ENCODE results near the gene MVB12B.

Gene MVB12B

DNA sequence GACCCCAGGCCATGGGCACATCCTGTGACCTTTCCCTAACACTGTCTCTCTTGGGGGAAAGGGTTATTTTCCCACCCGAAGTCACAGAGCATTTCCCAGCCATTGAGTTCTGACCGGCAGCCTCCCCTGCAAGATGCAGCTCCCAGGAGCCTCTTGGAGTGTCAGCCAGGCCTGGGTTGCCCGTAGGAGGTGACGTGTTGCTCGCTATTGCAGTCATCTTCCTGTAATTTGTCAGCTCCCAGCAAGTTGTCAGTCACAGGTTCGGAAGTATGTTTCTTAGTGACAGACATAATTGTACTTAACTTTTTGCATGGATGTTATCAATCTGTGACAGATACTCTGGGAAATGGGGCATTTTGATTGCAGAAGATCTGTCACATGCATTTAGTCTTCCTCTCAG, 74.5 kb downstream of the MVB12B start:
- H3K4me3 ChIP-seq (ENCODE audit: low read depth, low read length), result no peak overlapping the region
- no peak overlapping the region for H2BK5ac ChIP-seq (ENCODE audit: low read depth, low read length, poor library complexity)
- H2BK12ac ChIP-seq (ENCODE audit: low read length), result no peak overlapping the region
- no CpG with 5 or more reads among the region's 6 CpGs for WGBS (ENCODE audit: extremely low coverage, insufficient coverage, insufficient read length)
- no peak overlapping the region for H2AK5ac ChIP-seq (ENCODE audit: low read length)
- no peak overlapping the region for H3K27ac ChIP-seq (ENCODE audit: low read depth, low read length)
- no peaks in the 10 kb centered on the region for H3K4me1 ChIP-seq (ENCODE audit: control insufficient read depth in 1 of 2, insufficient read depth in 2 of 2, low read length in 2 of 2)
- no peaks in the 10 kb centered on the region for H3K79me2 ChIP-seq (ENCODE audit: control insufficient read depth, insufficient read depth, low read length, poor library complexity)
- H2AFZ ChIP-seq (ENCODE audit: insufficient read depth, low read length, poor library complexity), result no peak overlapping the region
- no peak overlapping the region for H4K91ac ChIP-seq (ENCODE audit: low read depth, low read length)
- no peak for DNase-seq
- H3K14ac ChIP-seq (ENCODE audit: low read length), result no peak overlapping the region
- H3K4ac ChIP-seq (ENCODE audit: low read depth, low read length), result no peak overlapping the region
- no peak overlapping the region for H4K8ac ChIP-seq (ENCODE audit: low read depth, low read length)
- H3K9ac ChIP-seq (ENCODE audit: low read length), result no peak overlapping the region
- no peaks in the 10 kb centered on the region for H3K27me3 ChIP-seq (ENCODE audit: insufficient read depth, low read length)
- no peak overlapping the region for H2BK120ac ChIP-seq (ENCODE audit: insufficient read depth, low read length, poor library complexity)
- no peaks in the 10 kb centered on the region for H3K79me1 ChIP-seq (ENCODE audit: low read length)
- no peak overlapping the region for H4K12ac ChIP-seq (ENCODE audit: low read depth, low read length)
- H3K18ac ChIP-seq (ENCODE audit: low read length), result no peak overlapping the region
- H3K9me3 ChIP-seq (ENCODE audit: insufficient read depth, low read depth, low read length), result no peaks in the 10 kb centered on the region
- H3K36me3 ChIP-seq (ENCODE audit: control insufficient read depth in 1 of 2, insufficient read depth in 2 of 2, low read length in 2 of 2), result peaks cover 33 to 38% of the 10 kb centered on the region in 2 experiments
- H3K23ac ChIP-seq (ENCODE audit: low read length), result no peak overlapping the region
- no peak overlapping the region for H3K4me2 ChIP-seq (ENCODE audit: low read length)

- Histone ChIP-seq H2AFZ (ENCODE audit: insufficient read depth, low read length, poor library complexity) (no peak overlapping the region), H2BK5ac (ENCODE audit: low read depth, low read length, poor library complexity) (no peak overlapping the region), H3K4ac (ENCODE audit: low read depth, low read length) (no peak overlapping the region), H3K36me3 (ENCODE audit: control insufficient read depth in 1 of 2, insufficient read depth in 2 of 2, low read length in 2 of 2) (peaks cover 33 to 36% of the 10 kb centered on the region in 2 experiments), H3K23ac (ENCODE audit: low read length) (no peak overlapping the region), H2AK5ac (ENCODE audit: low read length) (no peak overlapping the region), H3K4me3 (ENCODE audit: low read depth, low read length) (no peak overlapping the region), H3K14ac (ENCODE audit: low read length) (no peak overlapping the region), H3K79me1 (ENCODE audit: low read length) (no peaks in the 10 kb centered on the region), H2BK12ac (ENCODE audit: low read length) (no peak overlapping the region), H3K18ac (ENCODE audit: low read length) (no peak overlapping the region), H4K91ac (ENCODE audit: low read depth, low read length) (no peak overlapping the region), H3K4me2 (ENCODE audit: low read length) (no peak overlapping the region), H2BK120ac (ENCODE audit: insufficient read depth, low read length, poor library complexity) (no peak overlapping the region), H3K9me3 (ENCODE audit: insufficient read depth, low read depth, low read length) (no peaks in the 10 kb centered on the region), H4K8ac (ENCODE audit: low read depth, low read length) (no peak overlapping the region), H3K27me3 (ENCODE audit: insufficient read depth, low read length) (no peaks in the 10 kb centered on the region), H4K12ac (ENCODE audit: low read depth, low read length) (no peak overlapping the region), H3K9ac (ENCODE audit: low read length) (no peak overlapping the region), H3K4me1 (ENCODE audit: control insufficient read depth in 1 of 2, insufficient read depth in 2 of 2, low read length in 2 of 2) (no peaks in the 10 kb centered on the region), H3K27ac (ENCODE audit: low read depth, low read length) (no peak overlapping the region), H3K79me2 (ENCODE audit: control insufficient read depth, insufficient read depth, low read length, poor library complexity) (no peaks in the 10 kb centered on the region)
- no peak for DNase-seq
- no CpG with 5 or more reads among the region's 12 CpGs for WGBS (ENCODE audit: extremely low coverage, insufficient coverage, insufficient read length)
Measured at GRCh38 chr9:126401581-126401980, 75.0 kb downstream of the MVB12B start.

- Histone ChIP-seq H3K9ac (ENCODE audit: low read length) (no peak overlapping the region), H3K27me3 (ENCODE audit: insufficient read depth, low read length) (no peaks in the 10 kb centered on the region), H2BK12ac (ENCODE audit: low read length) (no peak overlapping the region), H3K79me2 (ENCODE audit: control insufficient read depth, insufficient read depth, low read length, poor library complexity) (no peaks in the 10 kb centered on the region), H3K27ac (ENCODE audit: low read depth, low read length) (no peak overlapping the region), H4K8ac (ENCODE audit: low read depth, low read length) (no peak overlapping the region), H4K12ac (ENCODE audit: low read depth, low read length) (no peak overlapping the region), H3K36me3 (ENCODE audit: control insufficient read depth in 1 of 2, insufficient read depth in 2 of 2, low read length in 2 of 2) (peaks cover 28 to 34% of the 10 kb centered on the region in 2 experiments), H2BK120ac (ENCODE audit: insufficient read depth, low read length, poor library complexity) (no peak overlapping the region), H3K4ac (ENCODE audit: low read depth, low read length) (no peak overlapping the region), H3K4me2 (ENCODE audit: low read length) (no peak overlapping the region), H3K79me1 (ENCODE audit: low read length) (no peaks in the 10 kb centered on the region), H3K14ac (ENCODE audit: low read length) (no peak overlapping the region), H2BK5ac (ENCODE audit: low read depth, low read length, poor library complexity) (no peak overlapping the region), H2AFZ (ENCODE audit: insufficient read depth, low read length, poor library complexity) (no peak overlapping the region), H4K91ac (ENCODE audit: low read depth, low read length) (no peak overlapping the region), H2AK5ac (ENCODE audit: low read length) (no peak overlapping the region), H3K9me3 (ENCODE audit: insufficient read depth, low read depth, low read length) (no peaks in the 10 kb centered on the region), H3K4me1 (ENCODE audit: control insufficient read depth in 1 of 2, insufficient read depth in 2 of 2, low read length in 2 of 2) (peaks cover 0 to 3% of the 10 kb centered on the region in 2 experiments), H3K23ac (ENCODE audit: low read length) (no peak overlapping the region), H3K18ac (ENCODE audit: low read length) (no peak overlapping the region), H3K4me3 (ENCODE audit: low read depth, low read length) (no peak overlapping the region)
- no CpG with 5 or more reads among the region's 5 CpGs for WGBS (ENCODE audit: extremely low coverage, insufficient coverage, insufficient read length)
- no peak for DNase-seq
Measured at GRCh38 chr9:126403397-126403796, 76.8 kb downstream of the MVB12B start.

DNA sequence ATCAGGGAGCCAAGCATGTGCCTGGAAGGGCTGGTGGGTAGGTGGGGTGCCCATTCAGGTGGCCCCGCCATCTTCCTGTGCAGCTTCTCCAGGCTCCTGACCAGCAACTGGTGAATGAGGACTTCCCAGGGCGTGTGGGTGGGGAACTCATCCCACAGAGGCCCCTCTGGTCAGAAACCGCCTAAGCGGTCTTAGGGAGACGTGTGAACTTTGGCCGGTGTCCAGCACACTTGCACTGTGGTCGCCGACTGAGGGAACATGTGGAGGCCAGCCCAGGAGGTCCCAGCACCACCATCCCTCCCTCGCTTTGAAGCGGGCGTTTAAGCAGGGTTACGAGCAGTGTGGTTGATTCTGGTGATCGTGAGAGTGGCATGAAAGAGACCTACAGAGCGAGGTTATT, 77.8 kb downstream of the MVB12B start:
- Histone ChIP-seq H2BK120ac (ENCODE audit: insufficient read depth, low read length, poor library complexity) (no peak overlapping the region), H4K12ac (ENCODE audit: low read depth, low read length) (no peak overlapping the region), H2BK5ac (ENCODE audit: low read depth, low read length, poor library complexity) (no peak overlapping the region), H3K9me3 (ENCODE audit: insufficient read depth, low read depth, low read length) (no peaks in the 10 kb centered on the region), H3K4me3 (ENCODE audit: low read depth, low read length) (no peak overlapping the region), H2BK12ac (ENCODE audit: low read length) (no peak overlapping the region), H3K36me3 (ENCODE audit: control insufficient read depth in 1 of 2, insufficient read depth in 2 of 2, low read length in 2 of 2) (peaks cover 22 to 28% of the 10 kb centered on the region in 2 experiments), H4K8ac (ENCODE audit: low read depth, low read length) (no peak overlapping the region), H3K23ac (ENCODE audit: low read length) (no peak overlapping the region), H3K9ac (ENCODE audit: low read length) (no peak overlapping the region), H3K27me3 (ENCODE audit: insufficient read depth, low read length) (no peaks in the 10 kb centered on the region), H2AK5ac (ENCODE audit: low read length) (no peak overlapping the region), H3K79me2 (ENCODE audit: control insufficient read depth, insufficient read depth, low read length, poor library complexity) (no peaks in the 10 kb centered on the region), H3K27ac (ENCODE audit: low read depth, low read length) (no peak overlapping the region), H3K4me2 (ENCODE audit: low read length) (no peak overlapping the region), H3K18ac (ENCODE audit: low read length) (no peak overlapping the region), H3K4ac (ENCODE audit: low read depth, low read length) (no peak overlapping the region), H3K4me1 (ENCODE audit: control insufficient read depth in 1 of 2, insufficient read depth in 2 of 2, low read length in 2 of 2) (peaks cover 0 to 3% of the 10 kb centered on the region in 2 experiments), H2AFZ (ENCODE audit: insufficient read depth, low read length, poor library complexity) (no peak overlapping the region), H4K91ac (ENCODE audit: low read depth, low read length) (no peak overlapping the region), H3K79me1 (ENCODE audit: low read length) (no peaks in the 10 kb centered on the region), H3K14ac (ENCODE audit: low read length) (no peak overlapping the region)
- DNase-seq, result no peak
- WGBS (ENCODE audit: extremely low coverage, insufficient coverage, insufficient read length), result no CpG with 5 or more reads among the region's 14 CpGs
